Kidney (tissue), 14 donors: ENCODE data around the gene TM9SF3. TPM values are rescaled to one million over a fixed set of nuclear protein-coding genes. Genes with fewer than 3 reads are reported as not detected.

Experiments
- DNase-seq, 5 donors: peaks; one replicate each; pipeline ENCODE4 v3.0.0-alpha.2; 2013 to 2020
- FAIRE-seq: peaks from 2 replicates; lab custom pipeline; 2012; peaks lifted over from hg19 to GRCh38; lab: Jason Lieb, UNC
- H3K27ac ChIP-seq, 2 donors: one replicate each; pipeline ENCODE4 v1.7.0; 2013; ENCODE audit warnings: low read depth in 2 of 2, low read length in 2 of 2, inconsistent platforms in 1 of 2
- H3K27me3 ChIP-seq: one replicate; pipeline ENCODE4 v1.7.1; 2013; ENCODE audit warnings: low read length, inconsistent platforms; ENCODE audit not compliant: control insufficient read depth, insufficient read depth
- H3K36me3 ChIP-seq, 3 donors: one replicate each; pipeline versions ENCODE4 v1.7.0 to v1.7.1; 2013; ENCODE audit warnings: low read length in 3 of 3, control low read depth in 1 of 3, inconsistent platforms in 1 of 3; ENCODE audit not compliant: insufficient read depth in 3 of 3, control insufficient read depth in 2 of 3
- H3K4me1 ChIP-seq, 3 donors: one replicate each; pipeline versions ENCODE4 v1.7.0 to v1.7.1; 2013; ENCODE audit warnings: low read length in 3 of 3, inconsistent platforms in 1 of 3, low read depth in 1 of 3; ENCODE audit not compliant: control insufficient read depth in 2 of 3, insufficient read depth in 2 of 3
- H3K4me3 ChIP-seq, 3 donors: one replicate each; pipeline versions ENCODE4 v1.7.0 to v1.8.1; 2013; ENCODE audit warnings: low read length in 3 of 3, control low read depth in 1 of 3, inconsistent platforms in 1 of 3
- H3K9ac ChIP-seq, 3 donors: one replicate each; pipeline versions ENCODE4 v1.7.0 to v1.7.1; 2013; ENCODE audit warnings: low read length in 3 of 3, control low read depth in 1 of 3, inconsistent platforms in 1 of 3
- H3K9me3 ChIP-seq, 3 donors: one replicate each; pipeline versions ENCODE4 v1.7.0 to v1.7.1; 2013; ENCODE audit warnings: low read length in 3 of 3, control low read depth in 1 of 3, inconsistent platforms in 1 of 3; ENCODE audit not compliant: control insufficient read depth in 2 of 3, insufficient read depth in 1 of 3
- intact Hi-C: fragments of 100-400 bp; cut with DNase I; formaldehyde crosslinking; loops from one replicate; pipeline ENCODE4 v1.11.1; 2022
- polyA plus RNA-seq: library from polyadenylated mRNA; stranded (reverse); fragments of 350-450 nt; fragmentation: Illumina TruSeq; extraction: RNeasy Lipid Tissue Mini Kit (QIAGEN cat#74804); gene quantifications from one replicate; pipeline ENCODE4 v1.2.3, GENCODE V29; 2014; ENCODE audit warnings: low read depth, low replicate concordance; ENCODE audit not compliant: insufficient read depth
- total RNA-seq: library from RNA; stranded (reverse); fragmentation: NEBNext Ultra II Directional; extraction: Animal tissue kit (Norgen Biotek cat#: 25700); gene quantifications from one replicate; pipeline ENCODE4 v1.2.1, GENCODE V29; 2021
- TF ChIP-seq, protein P1 (sequence below): IDR thresholded peaks from 3 replicates; pipeline ENCODE4 v1.5.1; 2012; ENCODE audit warnings: mild to moderate bottlenecking, moderate library complexity, borderline replicate concordance; ENCODE audit not compliant: insufficient read depth; ENCODE audit errors: extremely low read depth
- donor health status: control.
- donor health status: control.
- donor health status: control.
- donor health status: control.
- donor health status: control.
- donor health status: DM: yes; HTN: yes; CAD: no.
- donor health status: Normal renal cell carcinoma (clear cell type).

The TM9SF3 gene
- total and polyA plus RNA-seq, 2 donors from 2014 or later: 42.7 to 144 TPM

DNA sequence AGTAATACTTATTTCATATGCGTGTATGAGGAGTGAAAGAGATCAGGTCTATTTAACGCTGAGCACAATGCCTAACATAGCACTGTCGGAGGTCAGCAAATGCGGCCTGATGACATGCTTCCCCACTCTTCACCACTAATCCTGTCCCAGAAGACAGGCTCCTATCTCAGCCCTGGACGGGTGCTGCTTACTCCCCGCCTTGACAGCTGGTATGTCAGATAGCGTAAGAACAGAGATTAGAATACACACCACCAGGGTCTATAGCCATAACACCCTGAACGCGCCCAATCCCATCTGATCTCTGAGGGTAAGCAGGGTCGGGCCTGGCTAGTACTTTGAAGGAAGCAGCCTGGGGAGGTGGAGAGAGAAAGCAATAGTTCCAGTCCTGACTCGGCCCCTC, 32.3 kb upstream of the TM9SF3 start:
- DNase-seq (no peak), FAIRE-seq (no peak)
- H3K9ac ChIP-seq: peak overlapping the region in 1 of 3 donors; percentile 47

DNA sequence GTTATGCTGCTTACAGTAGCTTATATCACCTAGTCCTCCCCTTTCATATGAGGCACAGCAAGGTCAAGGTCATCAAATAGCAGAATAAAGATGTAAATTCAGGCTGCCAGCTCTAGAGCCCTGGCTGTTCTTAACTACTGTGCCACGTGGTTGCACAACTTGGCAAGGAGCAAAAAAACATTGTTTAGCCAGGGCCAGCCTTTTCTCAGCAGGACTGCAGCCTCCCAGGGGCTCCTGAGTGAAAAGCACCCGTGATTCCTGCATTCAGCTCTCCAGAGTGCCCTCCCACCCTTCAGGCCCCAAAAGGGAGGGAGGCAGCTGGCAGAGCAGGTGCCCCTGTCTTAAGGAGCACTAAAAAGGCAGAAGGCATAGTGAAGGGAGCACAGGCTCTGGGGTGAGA, 31.8 kb upstream of the TM9SF3 start:
- Histone ChIP-seq H3K27me3 (no peaks in the 10 kb centered on the region), H3K27ac (peak overlapping the region; percentile 59 to 65), H3K4me3 (no peak overlapping the region), H3K9me3 (no peaks in the 10 kb centered on the region), H3K4me1 (peaks cover 0 to 11% (median 10%) of the 10 kb centered on the region in 3 donors), H3K9ac (peak overlapping the region in 1 of 3 donors; percentile 47), H3K36me3 (no peaks in the 10 kb centered on the region)
- FAIRE-seq (no peak), DNase-seq (peak in 1 of 5 donors; percentile 21)
- TF ChIP-seq, protein P1, sequence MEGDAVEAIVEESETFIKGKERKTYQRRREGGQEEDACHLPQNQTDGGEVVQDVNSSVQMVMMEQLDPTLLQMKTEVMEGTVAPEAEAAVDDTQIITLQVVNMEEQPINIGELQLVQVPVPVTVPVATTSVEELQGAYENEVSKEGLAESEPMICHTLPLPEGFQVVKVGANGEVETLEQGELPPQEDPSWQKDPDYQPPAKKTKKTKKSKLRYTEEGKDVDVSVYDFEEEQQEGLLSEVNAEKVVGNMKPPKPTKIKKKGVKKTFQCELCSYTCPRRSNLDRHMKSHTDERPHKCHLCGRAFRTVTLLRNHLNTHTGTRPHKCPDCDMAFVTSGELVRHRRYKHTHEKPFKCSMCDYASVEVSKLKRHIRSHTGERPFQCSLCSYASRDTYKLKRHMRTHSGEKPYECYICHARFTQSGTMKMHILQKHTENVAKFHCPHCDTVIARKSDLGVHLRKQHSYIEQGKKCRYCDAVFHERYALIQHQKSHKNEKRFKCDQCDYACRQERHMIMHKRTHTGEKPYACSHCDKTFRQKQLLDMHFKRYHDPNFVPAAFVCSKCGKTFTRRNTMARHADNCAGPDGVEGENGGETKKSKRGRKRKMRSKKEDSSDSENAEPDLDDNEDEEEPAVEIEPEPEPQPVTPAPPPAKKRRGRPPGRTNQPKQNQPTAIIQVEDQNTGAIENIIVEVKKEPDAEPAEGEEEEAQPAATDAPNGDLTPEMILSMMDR: no peak
- intact Hi-C loops: no loop called here

More for the DNA sequence above, 32.3 kb upstream of the TM9SF3 start:
- Histone ChIP-seq H3K27ac (peak overlapping the region; percentile 59 to 65), H3K9me3 (no peaks in the 10 kb centered on the region), H3K36me3 (no peaks in the 10 kb centered on the region), H3K4me1 (peaks cover 0 to 11% (median 10%) of the 10 kb centered on the region in 3 donors), H3K4me3 (no peak overlapping the region), H3K27me3 (no peaks in the 10 kb centered on the region)
- TF ChIP-seq, protein P1: no peak
- intact Hi-C loops: no loop called here

GRCh38 chr10:96616961-96617360, 30.1 kb upstream of the TM9SF3 start:
- TF ChIP-seq, protein P1: no peak
- Histone ChIP-seq H3K4me1 (peaks cover 0 to 11% (median 10%) of the 10 kb centered on the region in 3 donors), H3K27ac (no peak overlapping the region), H3K36me3 (no peaks in the 10 kb centered on the region), H3K9me3 (no peaks in the 10 kb centered on the region), H3K9ac (no peak overlapping the region), H3K4me3 (no peak overlapping the region), H3K27me3 (no peaks in the 10 kb centered on the region)
- FAIRE-seq: no peak
- DNase-seq: no peak
- intact Hi-C loops: no loop called here

- TF ChIP-seq, protein P1: no peak
- no peak for FAIRE-seq
- Histone ChIP-seq H3K27ac (no peak overlapping the region), H3K36me3 (no peaks in the 10 kb centered on the region), H3K27me3 (no peaks in the 10 kb centered on the region), H3K9me3 (no peaks in the 10 kb centered on the region), H3K4me1 (peaks cover 0 to 9% (median 8%) of the 10 kb centered on the region in 3 donors), H3K4me3 (no peak overlapping the region), H3K9ac (no peak overlapping the region)
- intact Hi-C loops: no loop called here
- DNase-seq: no peak
Measured at GRCh38 chr10:96614515-96614914, 27.7 kb upstream of the TM9SF3 start.
